ENCODE data around the gene ADAM8.
"Not testable (repeated sequence)": the region's sequence is repeated elsewhere in the genome, so short reads cannot be mapped to it uniquely, and the experiment has no call there.

ADAM8 gene

GRCh38 chr10:133237241-133237587 lies 39.5 kb downstream of the ADAM8 start:
- Mint-ChIP-seq H3K4me1 (ENCODE audit: low read depth) (peaks cover 16% of the 10 kb centered on the region), H3K4me3 (no peak overlapping the region), H3K27me3 (ENCODE audit: low read depth) (peaks cover 65% of the 10 kb centered on the region), H3K36me3 (ENCODE audit: low read depth) (no peaks in the 10 kb centered on the region), H3K9me3 (no peaks in the 10 kb centered on the region), H3K27ac (no peak overlapping the region)
- DNase-seq (ENCODE audit: low spot score), result no peak

- H3K4me3 Mint-ChIP-seq, result no peak overlapping the region
- no peaks in the 10 kb centered on the region for H3K36me3 Mint-ChIP-seq (ENCODE audit: low read depth)
- DNase-seq (ENCODE audit: low spot score), result no peak
- H3K27me3 Mint-ChIP-seq (ENCODE audit: low read depth), result peaks cover 68% of the 10 kb centered on the region
- peaks cover 13% of the 10 kb centered on the region for H3K4me1 Mint-ChIP-seq (ENCODE audit: low read depth)
- no peaks in the 10 kb centered on the region for H3K9me3 Mint-ChIP-seq
- H3K27ac Mint-ChIP-seq, result no peak overlapping the region
Measured at GRCh38 chr10:133236401-133237240, 40.0 kb downstream of the ADAM8 start.

GRCh38 chr10:133235932-133236331 lies 40.7 kb downstream of the ADAM8 start:
- Mint-ChIP-seq H3K36me3 (ENCODE audit: low read depth) (no peaks in the 10 kb centered on the region), H3K27me3 (ENCODE audit: low read depth) (peaks cover 67% of the 10 kb centered on the region), H3K4me1 (ENCODE audit: low read depth) (peaks cover 7% of the 10 kb centered on the region), H3K9me3 (no peaks in the 10 kb centered on the region), H3K4me3 (peak overlapping the region; percentile 43), H3K27ac (no peak overlapping the region)
- no peak for DNase-seq (ENCODE audit: low spot score)

GRCh38 chr10:133235265-133235855 lies 41.3 kb downstream of the ADAM8 start:
- no peak for DNase-seq (ENCODE audit: low spot score)
- Mint-ChIP-seq H3K4me1 (ENCODE audit: low read depth) (peaks cover 4% of the 10 kb centered on the region), H3K27ac (no peak overlapping the region), H3K4me3 (peak overlapping the region; percentile 43), H3K36me3 (ENCODE audit: low read depth) (no peaks in the 10 kb centered on the region), H3K27me3 (ENCODE audit: low read depth) (peaks cover 62% of the 10 kb centered on the region), H3K9me3 (no peaks in the 10 kb centered on the region)

GRCh38 chr10:133234796-133235195 lies 41.9 kb downstream of the ADAM8 start:
- not testable (repeated sequence) for DNase-seq (ENCODE audit: low spot score); H3K36me3 Mint-ChIP-seq (ENCODE audit: low read depth); H3K4me1 Mint-ChIP-seq (ENCODE audit: low read depth); H3K27ac Mint-ChIP-seq; H3K9me3 Mint-ChIP-seq; H3K4me3 Mint-ChIP-seq
- H3K27me3 Mint-ChIP-seq (ENCODE audit: low read depth), result peaks cover 61% of the 10 kb centered on the region

- peaks cover 60% of the 10 kb centered on the region for H3K27me3 Mint-ChIP-seq (ENCODE audit: low read depth)
- H3K9me3 Mint-ChIP-seq, result no peaks in the 10 kb centered on the region
- no peak overlapping the region for H3K27ac Mint-ChIP-seq
- DNase-seq (ENCODE audit: low spot score), result no peak
- peaks cover 4% of the 10 kb centered on the region for H3K4me1 Mint-ChIP-seq (ENCODE audit: low read depth)
- no peak overlapping the region for H3K4me3 Mint-ChIP-seq
- H3K36me3 Mint-ChIP-seq (ENCODE audit: low read depth), result no peaks in the 10 kb centered on the region
Measured at GRCh38 chr10:133231946-133232574, 44.6 kb downstream of the ADAM8 start.

- no peaks in the 10 kb centered on the region for H3K9me3 Mint-ChIP-seq
- H3K4me3 Mint-ChIP-seq, result peak overlapping the region; percentile 29
- H3K36me3 Mint-ChIP-seq (ENCODE audit: low read depth), result no peaks in the 10 kb centered on the region
- DNase-seq (ENCODE audit: low spot score), result no peak
- H3K27me3 Mint-ChIP-seq (ENCODE audit: low read depth), result peaks cover 66% of the 10 kb centered on the region
- no peak overlapping the region for H3K27ac Mint-ChIP-seq
- peaks cover 7% of the 10 kb centered on the region for H3K4me1 Mint-ChIP-seq (ENCODE audit: low read depth)
Measured at GRCh38 chr10:133231244-133231945, 45.3 kb downstream of the ADAM8 start.

- Mint-ChIP-seq H3K4me1 (ENCODE audit: low read depth) (peaks cover 14% of the 10 kb centered on the region), H3K27me3 (ENCODE audit: low read depth) (peaks cover 62% of the 10 kb centered on the region), H3K9me3 (no peaks in the 10 kb centered on the region), H3K36me3 (ENCODE audit: low read depth) (no peaks in the 10 kb centered on the region), H3K4me3 (no peak overlapping the region), H3K27ac (no peak overlapping the region)
- no peak for DNase-seq (ENCODE audit: low spot score)
Measured at GRCh38 chr10:133230387-133231195, 46.1 kb downstream of the ADAM8 start.

GRCh38 chr10:133230044-133230361 lies 46.7 kb downstream of the ADAM8 start, which contains the start of gene UTF1:
Gene UTF1, plus strand, starts transcription at chr10:133230217. Its CDS starts 72 bp downstream, at chr10:133230289.
- Mint-ChIP-seq H3K36me3 (ENCODE audit: low read depth) (no peaks in the 10 kb centered on the region), H3K4me3 (peak within 1 kb of the TSS; percentile 5), H3K27me3 (ENCODE audit: low read depth) (peaks cover 60% of the 10 kb centered on the region), H3K4me1 (ENCODE audit: low read depth) (peaks cover 14% of the 10 kb centered on the region), H3K9me3 (no peaks in the 10 kb centered on the region), H3K27ac (no peak within 1 kb of the TSS)
- DNase-seq (ENCODE audit: low spot score), result no peak

GRCh38 chr10:133229265-133230043 lies 47.2 kb downstream of the ADAM8 start:
- Mint-ChIP-seq H3K4me3 (peak overlapping the region; percentile 5), H3K36me3 (ENCODE audit: low read depth) (no peaks in the 10 kb centered on the region), H3K4me1 (ENCODE audit: low read depth) (peaks cover 12% of the 10 kb centered on the region), H3K9me3 (no peaks in the 10 kb centered on the region), H3K27me3 (ENCODE audit: low read depth) (peaks cover 56% of the 10 kb centered on the region), H3K27ac (no peak overlapping the region)
- no peak for DNase-seq (ENCODE audit: low spot score)

GRCh38 chr10:133227256-133227655 lies 49.4 kb downstream of the ADAM8 start:
- H3K27me3 Mint-ChIP-seq (ENCODE audit: low read depth), result peaks cover 35% of the 10 kb centered on the region
- H3K27ac Mint-ChIP-seq, result no peak overlapping the region
- no peak overlapping the region for H3K4me3 Mint-ChIP-seq
- H3K4me1 Mint-ChIP-seq (ENCODE audit: low read depth), result peaks cover 12% of the 10 kb centered on the region
- no peak for DNase-seq (ENCODE audit: low spot score)
- H3K36me3 Mint-ChIP-seq (ENCODE audit: low read depth), result no peaks in the 10 kb centered on the region
- no peaks in the 10 kb centered on the region for H3K9me3 Mint-ChIP-seq

GRCh38 chr10:133226251-133226808 lies 50.3 kb downstream of the ADAM8 start:
- Mint-ChIP-seq H3K4me3 (peak overlapping the region; percentile 46), H3K9me3 (no peaks in the 10 kb centered on the region), H3K27ac (peak overlapping the region; percentile 55), H3K4me1 (ENCODE audit: low read depth) (peaks cover 12% of the 10 kb centered on the region), H3K27me3 (ENCODE audit: low read depth) (peaks cover 26% of the 10 kb centered on the region), H3K36me3 (ENCODE audit: low read depth) (no peaks in the 10 kb centered on the region)
- DNase-seq (ENCODE audit: low spot score), result peak; percentile 16
